GM21737 (cell line): ENCODE data around the gene GNRHR.
A peak's percentile ranks its signal among the peaks of the same experiment; 100 is the strongest.
"Not testable (repeated sequence)": the region's sequence is repeated elsewhere in the genome, so short reads cannot be mapped to it uniquely, and the experiment has no call there.

ENCODE experiments used
- ATAC-seq: cut with Tn5 transposase; IDR thresholded peaks from one replicate; pipeline ENCODE4 v1.9.1; 2021; ENCODE audit warnings: mild to moderate bottlenecking, moderate library complexity; ENCODE audit not compliant: unreplicated experiment

Gene GNRHR, protein sequence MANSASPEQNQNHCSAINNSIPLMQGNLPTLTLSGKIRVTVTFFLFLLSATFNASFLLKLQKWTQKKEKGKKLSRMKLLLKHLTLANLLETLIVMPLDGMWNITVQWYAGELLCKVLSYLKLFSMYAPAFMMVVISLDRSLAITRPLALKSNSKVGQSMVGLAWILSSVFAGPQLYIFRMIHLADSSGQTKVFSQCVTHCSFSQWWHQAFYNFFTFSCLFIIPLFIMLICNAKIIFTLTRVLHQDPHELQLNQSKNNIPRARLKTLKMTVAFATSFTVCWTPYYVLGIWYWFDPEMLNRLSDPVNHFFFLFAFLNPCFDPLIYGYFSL

DNA sequence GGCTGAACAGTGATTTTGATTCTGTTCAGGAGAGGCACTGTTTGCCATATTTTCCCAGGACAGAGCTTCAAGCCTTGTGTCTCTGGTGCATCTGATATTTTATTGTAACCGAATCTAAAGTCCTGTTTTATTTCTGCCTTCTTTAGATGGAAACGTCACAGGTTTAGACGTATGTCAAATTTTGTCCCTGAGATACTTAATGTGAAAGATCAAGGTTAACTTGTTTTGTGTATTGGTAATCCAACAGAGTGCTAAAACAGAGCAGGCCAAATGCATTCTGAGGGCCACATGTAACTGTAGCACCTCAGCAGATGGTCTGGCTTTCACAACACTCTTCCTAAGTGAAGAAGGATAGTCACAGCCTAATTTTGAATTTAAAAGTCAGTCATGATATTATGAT is at the start of gene GNRHR:
TSS of gene GNRHR (minus strand) at position 101 of the 400 bp plus-strand sequence. CDS start at position 48, 53 bp downstream.
- no peak for ATAC-seq

DNA sequence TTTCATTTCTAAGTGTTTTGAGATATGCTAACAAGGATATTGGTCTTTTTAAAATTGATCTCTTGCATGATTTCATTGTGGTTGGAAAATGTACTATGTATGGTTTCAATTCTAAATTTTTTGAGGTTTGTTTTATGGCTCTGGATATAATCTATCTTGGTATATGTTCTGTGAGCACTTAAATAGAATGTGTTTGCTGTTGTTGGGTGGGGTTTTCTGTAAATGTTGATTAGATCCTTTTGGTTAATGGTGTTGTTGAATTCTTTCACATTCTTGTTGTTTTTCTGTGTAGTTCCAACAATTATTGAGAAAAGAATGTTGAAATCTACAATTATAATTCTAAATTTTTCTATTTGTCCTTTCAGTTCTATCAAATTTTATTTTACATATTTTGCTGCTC is 42.6 kb upstream of the GNRHR start:
- no peak for ATAC-seq

DNA sequence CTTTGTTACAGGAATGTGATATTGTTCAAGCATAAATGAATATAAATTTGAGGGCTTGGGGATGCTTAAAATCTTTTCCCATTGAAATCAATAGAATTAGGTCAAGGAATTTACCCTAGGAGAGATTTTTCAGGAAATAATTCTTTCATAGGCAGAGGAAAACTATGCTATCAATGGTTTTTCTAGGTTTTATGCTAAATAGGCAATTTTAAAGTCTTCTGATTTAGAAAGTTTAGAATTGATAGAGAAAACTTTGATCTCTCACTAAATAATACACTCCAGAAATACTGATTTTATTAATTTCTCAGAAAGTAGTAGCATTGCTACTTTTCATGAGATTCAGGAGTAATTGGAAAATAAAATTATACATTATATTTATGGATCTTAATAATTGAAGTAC is 36.5 kb upstream of the GNRHR start:
- ATAC-seq, result no peak

GRCh38 chr4:67787311-67787710 is 33.1 kb upstream of the GNRHR start:
- ATAC-seq, result no peak

DNA sequence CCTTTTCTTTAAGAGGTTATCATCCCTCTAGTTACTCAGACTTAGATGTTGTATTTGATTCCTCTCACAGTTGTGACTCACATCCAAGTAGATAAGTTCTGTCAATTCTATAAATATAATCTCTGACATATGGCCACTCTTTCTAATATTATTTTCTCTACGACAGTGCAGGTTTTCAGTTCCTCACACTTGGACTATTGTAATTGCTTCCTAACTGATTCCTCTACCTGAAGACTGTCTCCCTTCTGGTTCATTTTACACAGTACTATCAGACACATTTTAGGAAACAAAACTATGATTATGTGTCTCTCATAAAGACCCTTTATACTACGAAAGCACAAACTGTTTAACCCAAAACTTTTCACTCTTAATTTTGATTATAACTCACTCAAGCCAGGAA is 31.3 kb upstream of the GNRHR start:
- no peak for ATAC-seq

DNA sequence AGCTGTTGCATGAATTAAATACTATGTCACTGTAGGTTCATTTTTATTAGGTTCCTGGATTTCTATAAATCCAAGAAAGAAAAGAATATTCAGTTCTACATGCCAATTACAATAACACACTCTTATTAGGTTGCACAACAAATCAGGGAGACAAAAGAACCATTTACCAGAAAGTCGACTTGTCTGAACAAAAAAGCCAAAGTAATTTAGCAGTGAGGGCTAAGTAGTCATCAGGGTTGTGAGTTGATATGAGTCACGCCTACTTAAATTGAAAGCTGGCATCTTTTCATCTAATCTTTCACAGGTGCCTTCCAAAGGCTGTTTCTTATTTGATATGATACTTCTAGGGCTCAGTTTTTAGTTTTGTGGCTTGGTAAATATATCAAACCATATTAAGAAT is 25.4 kb upstream of the GNRHR start:
- ATAC-seq, result no peak

DNA sequence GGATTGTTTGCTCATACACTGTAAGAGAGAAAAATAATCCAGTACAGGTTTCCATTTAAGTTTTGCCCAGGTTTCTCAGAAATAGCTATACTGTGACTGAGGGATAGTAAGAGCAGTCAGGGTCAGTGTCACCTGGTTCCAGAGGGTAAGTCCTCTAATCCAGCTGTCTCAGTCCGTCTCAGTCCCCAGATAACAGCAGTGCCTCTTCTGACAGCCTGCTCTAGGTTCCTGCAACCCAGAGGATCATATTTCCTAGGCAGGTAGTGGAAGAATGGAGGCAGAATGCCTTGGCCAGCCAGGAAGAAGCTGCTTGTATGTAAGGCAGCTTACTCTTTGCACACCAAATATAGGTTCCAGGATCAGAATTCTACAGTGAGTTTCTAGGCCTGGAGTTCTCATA is 22.6 kb upstream of the GNRHR start:
- ATAC-seq, result no peak

- ATAC-seq, result no peak
Measured at GRCh38 chr4:67770422-67770821, 16.2 kb upstream of the GNRHR start.

- ATAC-seq, result no peak
Measured at GRCh38 chr4:67765928-67766327, 11.7 kb upstream of the GNRHR start.

DNA sequence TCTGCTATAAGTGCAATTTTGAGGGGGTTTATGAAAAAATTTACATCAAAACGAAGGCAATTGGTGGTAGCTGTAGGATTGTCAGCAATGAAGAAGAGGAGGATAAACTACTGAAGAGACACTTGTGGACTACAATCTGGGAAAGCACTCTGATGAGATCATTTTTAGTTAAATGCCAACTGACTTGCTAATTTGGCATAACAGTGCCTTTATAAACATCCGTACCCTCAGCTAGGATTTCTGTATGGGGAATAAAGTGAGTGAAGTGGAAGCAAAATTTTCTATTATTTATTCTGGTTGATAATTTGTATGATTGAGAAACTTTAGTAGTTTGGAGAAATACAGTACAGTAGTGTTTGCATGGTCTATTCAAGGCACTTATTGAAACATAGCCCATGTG is 11.2 kb upstream of the GNRHR start:
- ATAC-seq, result no peak

DNA sequence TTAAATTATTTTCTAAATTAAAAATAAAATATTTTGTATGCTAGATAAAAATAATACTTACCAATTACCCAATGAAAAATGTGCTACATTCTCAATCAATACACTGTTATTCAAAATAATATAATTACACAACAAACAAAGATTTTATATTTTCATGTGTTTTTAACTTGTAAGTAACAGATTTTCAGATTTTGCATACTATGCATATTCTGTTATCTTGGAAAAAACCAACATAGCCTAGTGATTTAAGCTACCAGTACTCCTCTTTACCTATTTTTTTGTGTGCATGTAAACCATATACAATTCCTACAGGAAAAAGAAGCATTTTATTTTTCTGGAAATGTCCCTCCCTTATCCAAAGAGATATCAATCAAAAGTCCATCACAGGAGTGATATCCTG is 10.0 kb upstream of the GNRHR start:
- ATAC-seq, result no peak

- ATAC-seq, result peak; percentile 99
Measured at GRCh38 chr4:67762086-67762485, 7.9 kb upstream of the GNRHR start.

GRCh38 chr4:67756991-67757390 is 2.8 kb upstream of the GNRHR start:
- ATAC-seq, result not testable (repeated sequence)

DNA sequence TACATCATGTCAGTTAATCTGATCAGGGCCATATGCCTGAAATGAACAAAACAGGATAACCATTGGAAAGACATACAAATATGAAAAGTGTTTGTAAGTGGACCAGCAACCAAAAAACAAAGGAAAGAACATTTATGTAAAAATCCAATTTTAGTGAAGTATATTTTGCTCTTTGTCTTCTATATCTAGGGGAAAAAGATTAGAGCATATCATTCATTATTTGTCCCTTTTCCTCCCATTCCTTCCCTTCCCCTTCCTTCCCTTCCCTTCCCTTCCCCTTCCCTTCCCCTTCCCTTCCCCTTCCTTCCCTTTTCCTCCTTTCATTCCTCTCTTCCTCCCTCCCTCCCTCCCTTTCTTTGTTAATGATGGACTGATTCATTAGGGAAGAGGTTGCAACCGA is 1.8 kb upstream of the GNRHR start:
- no peak for ATAC-seq

DNA sequence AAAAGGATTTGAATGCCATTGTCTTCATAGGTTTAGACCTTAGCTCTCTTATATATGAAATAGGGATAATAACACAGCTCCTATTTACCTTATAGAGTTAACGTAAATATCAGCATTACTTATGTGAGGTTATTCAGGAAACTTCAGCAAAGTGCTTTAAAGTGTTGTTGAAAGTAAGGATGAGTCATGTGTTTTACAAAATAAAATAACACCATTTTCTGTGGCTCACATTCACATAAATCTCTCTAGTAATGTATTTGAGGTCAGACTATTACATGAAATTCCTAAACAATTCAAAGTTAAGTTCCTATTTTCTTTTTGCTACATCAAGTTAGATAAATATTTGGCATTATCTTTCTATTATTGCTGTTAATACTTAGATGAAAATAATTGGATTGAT is 2.9 kb downstream of the GNRHR start:
- no peak for ATAC-seq

GRCh38 chr4:67750691-67751090 is 3.5 kb downstream of the GNRHR start:
- ATAC-seq, result no peak

DNA sequence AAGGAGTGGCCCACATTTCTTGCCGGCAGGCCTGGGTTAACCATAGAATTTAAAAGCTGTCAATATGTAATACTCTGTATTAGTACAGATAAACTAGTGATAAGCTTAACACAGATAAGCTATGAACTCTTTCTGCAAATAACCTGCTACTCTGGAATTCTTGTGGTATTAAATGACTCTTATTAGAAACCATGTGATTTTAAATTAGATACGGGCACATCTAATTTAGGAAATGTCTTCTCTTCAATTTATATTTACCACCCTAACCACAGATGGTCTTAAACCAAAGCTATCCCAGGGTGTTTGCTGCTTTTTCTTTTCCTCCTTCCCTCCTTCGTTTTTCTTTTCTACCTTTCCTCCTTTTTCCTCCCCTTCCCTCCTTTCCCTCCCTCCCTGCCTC is 4.9 kb downstream of the GNRHR start:
- no peak for ATAC-seq

DNA sequence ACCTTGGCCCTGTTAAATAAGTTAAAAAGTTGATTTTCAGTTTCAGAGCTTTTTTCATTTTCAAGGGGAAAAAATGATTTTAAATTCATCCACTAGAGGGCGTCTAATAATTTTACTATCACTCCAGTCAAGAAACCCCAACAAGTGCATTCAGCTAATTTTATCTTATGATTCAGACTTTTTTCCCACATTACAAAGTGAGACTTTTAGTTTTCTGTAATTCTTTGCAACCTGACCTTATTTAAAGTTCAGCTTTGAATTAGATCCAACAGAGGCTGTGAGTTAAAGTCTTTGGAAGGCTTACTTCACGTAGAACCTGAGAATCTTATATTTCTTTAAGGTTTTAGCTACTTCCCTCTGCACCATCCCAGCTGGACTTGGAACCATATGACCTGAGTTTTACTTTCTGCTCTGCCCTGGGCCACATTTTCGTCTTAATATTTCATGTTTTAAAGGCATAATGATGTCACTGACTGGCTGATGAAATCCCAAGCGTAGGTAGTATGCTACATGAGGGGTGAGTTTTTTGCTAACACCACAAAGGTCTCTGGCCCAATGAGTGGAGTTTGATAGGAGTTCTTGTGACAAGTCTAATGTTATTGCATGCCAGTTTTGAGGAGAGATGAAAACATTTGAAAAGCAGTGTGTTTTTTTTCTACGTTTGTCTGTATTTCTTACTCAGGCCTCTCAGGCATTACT is 7.2 kb downstream of the GNRHR start:
- no peak for ATAC-seq

DNA sequence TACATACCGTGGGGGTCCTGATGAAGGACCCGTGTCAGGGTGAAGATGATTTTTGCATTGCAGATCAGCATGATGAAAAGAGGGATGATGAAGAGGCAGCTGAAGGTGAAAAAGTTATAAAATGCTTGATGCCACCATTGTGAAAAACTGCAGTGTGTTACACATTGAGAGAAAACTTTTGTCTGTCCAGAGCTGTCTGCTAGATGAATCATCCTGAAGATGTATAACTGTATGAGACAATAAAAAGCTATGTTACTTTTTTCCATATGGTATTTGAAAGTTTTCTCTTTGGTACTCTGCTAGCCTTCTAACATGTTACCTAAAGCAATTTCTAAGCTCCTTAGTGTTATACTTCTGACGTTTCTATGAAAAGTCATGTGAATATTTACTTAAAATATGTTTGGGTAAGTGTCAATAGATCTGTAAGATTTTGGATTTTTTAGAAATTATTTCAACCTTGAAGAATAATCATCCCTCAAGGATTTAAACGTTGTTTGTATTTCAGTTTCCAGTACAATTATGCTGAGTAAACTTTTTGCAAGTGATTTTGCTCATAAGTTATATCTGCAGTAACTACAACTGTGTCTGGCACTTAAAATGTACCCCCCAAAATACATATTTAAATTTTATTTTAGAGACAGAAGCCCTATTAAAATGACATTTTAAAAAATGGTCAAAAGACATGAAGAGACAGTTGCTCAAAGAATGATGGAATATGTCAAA is 9.5 kb downstream of the GNRHR start:
- no peak for ATAC-seq

- ATAC-seq, result no peak
Measured at GRCh38 chr4:67743194-67743593, 11.0 kb downstream of the GNRHR start.

DNA sequence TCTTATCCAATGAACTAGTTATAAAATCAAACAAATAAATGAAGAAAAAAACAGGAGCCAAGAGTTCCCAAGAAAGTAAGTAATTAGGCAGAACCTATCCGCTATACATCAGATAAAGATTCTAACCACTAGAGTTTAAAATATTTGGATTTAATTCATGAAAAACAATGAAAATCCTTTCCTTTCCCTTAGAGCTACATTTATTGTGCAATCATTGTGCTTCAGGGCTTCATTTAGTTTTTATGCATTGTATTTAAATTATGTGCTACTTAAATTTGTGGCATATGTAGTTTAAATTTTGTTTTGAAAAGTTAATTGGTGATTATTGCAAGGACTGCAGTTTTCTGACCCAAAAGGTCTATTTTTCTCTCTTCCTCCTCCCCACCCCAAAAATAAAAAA is 17.9 kb downstream of the GNRHR start:
- no peak for ATAC-seq

- no peak for ATAC-seq
Measured at GRCh38 chr4:67735325-67735724, 18.9 kb downstream of the GNRHR start.
